K562 (cell line): ENCODE measurements around the gene SDHAF3. TPM values are rescaled to one million over a fixed set of nuclear protein-coding genes. Genes with fewer than 3 reads are reported as not detected.

Source experiments
- BACH1 ChIP-seq: fragments of 200-800 bp; sonication (Bioruptor generic); IDR thresholded peaks from 2 replicates; pipeline ENCODE4 v1.6.1; 2016; ENCODE audit warnings: missing genetic modification characterization, missing compliant biosample characterization
- BDP1 ChIP-seq: IDR thresholded peaks from 3 replicates; pipeline ENCODE4 v1.6.1; 2011; ENCODE audit not compliant: insufficient read length, insufficient read depth
- C11orf30 ChIP-seq: fragments of 450-650 bp; IDR thresholded peaks from 2 replicates; pipeline ENCODE4 v1.6.1; 2016; ENCODE audit warnings: low read depth, mild to moderate bottlenecking
- GMEB1 ChIP-seq: fragments of 250-450 bp; sonication (Bioruptor Pico); IDR thresholded peaks from 2 replicates; pipeline ENCODE4 v1.4.0; 2020; ENCODE audit warnings: mild to moderate bottlenecking
- HIVEP1 ChIP-seq: fragments of 250-450 bp; sonication (Bioruptor Pico); IDR thresholded peaks from 2 replicates; pipeline ENCODE4 v1.4.0; 2020; ENCODE audit warnings: mild to moderate bottlenecking
- MLX ChIP-seq, 2 experiments: fragments of 450-650 bp in 1 of 2; sonication (generic) in 1 of 2; formaldehyde crosslinking; conservative IDR thresholded peaks; 2 replicates each; pipeline versions ENCODE4 v1.4.0 to v1.8.1; 2020 to 2022; ENCODE audit warnings: mild to moderate bottlenecking in 1 of 2, missing genetic modification reagents in 1 of 2
- NR2C1 ChIP-seq, 2 experiments: fragments of 450-650 bp; IDR thresholded peaks; 2 replicates each; pipeline ENCODE4 v1.6.1; 2017; ENCODE audit warnings: mild to moderate bottlenecking in 2 of 2, antibody characterized with exemption in 1 of 2, inconsistent platforms in 1 of 2, missing compliant biosample characterization in 1 of 2, missing genetic modification characterization in 1 of 2
- RUNX1 ChIP-seq: sonication (generic); IDR thresholded peaks from 2 replicates; pipeline ENCODE4 v1.6.1; 2016; ENCODE audit warnings: antibody characterized with exemption, low read depth
- TAF15 ChIP-seq: fragments of 200-400 bp; formaldehyde crosslinking; IDR thresholded peaks from 2 replicates; pipeline ENCODE4 v1.6.1; 2017; ENCODE audit warnings: mild to moderate bottlenecking, low read depth, low read length, moderate library complexity
- ZNF175 ChIP-seq: fragments of 200-800 bp; sonication (Bioruptor generic); IDR thresholded peaks from 2 replicates; pipeline ENCODE4 v1.6.1; 2016; ENCODE audit warnings: low read depth, mild to moderate bottlenecking, missing genetic modification characterization, missing compliant biosample characterization
- ZNF217 ChIP-seq: sonication (generic); formaldehyde crosslinking; IDR thresholded peaks from 2 replicates; pipeline ENCODE4 v1.8.0; 2022; ENCODE audit warnings: mild to moderate bottlenecking, missing genetic modification reagents
- ZNF239 ChIP-seq: fragments of 250-450 bp; sonication (Bioruptor Pico); IDR thresholded peaks from 2 replicates; pipeline ENCODE4 v1.4.0; 2020; ENCODE audit warnings: mild to moderate bottlenecking
- ZNF639 ChIP-seq, 2 experiments: fragments of 200-800 bp in 1 of 2; sonication (Bioruptor generic) in 1 of 2; sonication (generic) in 1 of 2; formaldehyde crosslinking in 1 of 2; IDR thresholded peaks in 1 of 2; conservative IDR thresholded peaks in 1 of 2; 2 replicates each; pipeline versions ENCODE4 v1.5.0 to v1.6.1; 2016 to 2020; ENCODE audit warnings: missing compliant biosample characterization in 1 of 2, missing genetic modification characterization in 1 of 2, missing genetic modification reagents in 1 of 2
- polyA plus RNA-seq, 8 experiments: library from polyadenylated mRNA; depleted of rRNA in 4 of 8; stranded (reverse) in 5 of 8; unstranded in 3 of 8; fragments of >200 nt; fragmentation: Nextera tagmentation in 2 of 8; fragmentation: Illumina TruSeq in 1 of 8; extraction: Ambion mirVana in 2 of 8; extraction: Trizol in 1 of 8; gene quantifications; 2 replicates each; pipeline versions ENCODE4 v1.2.1 to v1.2.3, GENCODE V29; 2011 to 2014; ENCODE audit warnings: inconsistent platforms in 1 of 8, missing spikeins in 1 of 8
- total RNA-seq, 7 experiments: library from RNA; depleted of rRNA in 6 of 7; stranded (reverse); fragments of >200 nt in 6 of 7; fragmentation: Illumina TruSeq in 2 of 7; extraction: Trizol in 2 of 7; gene quantifications; 2 replicates each; pipeline versions ENCODE4 v1.2.1 to v1.2.3, GENCODE V29; 2011 to 2021; ENCODE audit warnings: low replicate concordance in 1 of 7
- TF ChIP-seq, protein P1 (sequence below): fragments of 250-450 bp; sonication (Bioruptor Pico); IDR thresholded peaks from 2 replicates; pipeline ENCODE4 v1.4.0; 2020
- TF ChIP-seq, protein P2 (sequence below), 2 experiments: fragments of 450-650 bp; IDR thresholded peaks; 2 replicates each; pipeline ENCODE4 v1.6.1; 2016
- TF ChIP-seq, protein P3 (sequence below), 2 experiments: fragments of 450-650 bp; conservative IDR thresholded peaks; 2 replicates each; pipeline ENCODE4 v1.6.1; 2017; ENCODE audit warnings: mild to moderate bottlenecking in 2 of 2, moderate library complexity in 2 of 2

The SDHAF3 gene
- total and polyA plus RNA-seq, 9 of the 15 experiments (the other 6 are each of a cell fraction or from before 2014, with no cell fraction given): 51.5 to 403 (median 145) TPM

DNA sequence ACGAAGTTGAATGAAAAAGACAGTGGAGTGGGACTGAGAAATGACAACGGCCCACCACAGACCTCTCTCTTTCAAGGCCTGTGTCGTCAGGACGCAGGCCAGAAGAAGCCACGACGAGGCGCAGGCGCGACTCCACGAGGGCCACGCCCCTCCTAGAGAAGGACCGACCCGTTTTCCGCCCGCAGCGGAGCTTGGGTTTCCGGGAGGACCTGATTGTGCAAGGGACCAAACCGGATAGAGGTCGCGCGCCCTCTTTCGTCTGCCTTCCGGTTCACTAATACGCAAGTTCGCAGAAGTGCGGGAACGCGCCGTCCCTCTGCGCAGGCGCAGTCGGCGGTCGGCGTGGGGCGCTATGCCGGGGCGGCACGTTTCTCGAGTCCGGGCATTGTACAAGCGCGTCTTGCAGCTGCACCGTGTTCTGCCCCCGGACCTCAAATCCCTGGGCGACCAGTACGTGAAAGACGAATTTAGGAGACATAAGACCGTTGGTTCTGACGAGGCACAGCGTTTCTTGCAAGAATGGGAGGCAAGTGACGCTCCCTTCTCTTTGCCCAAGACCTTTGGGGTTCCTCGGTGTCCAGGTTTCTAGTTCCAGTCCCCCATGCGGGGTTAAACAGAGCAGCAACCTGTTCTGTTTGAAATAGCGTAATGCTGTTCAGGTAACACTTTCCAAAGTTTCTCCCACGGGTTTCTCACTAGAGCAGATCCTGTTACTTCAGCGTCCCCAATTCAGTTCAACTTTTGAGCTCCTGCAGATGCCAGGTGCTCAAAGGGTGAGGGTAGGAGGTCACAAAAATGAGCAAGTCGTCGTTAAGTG, at the start of gene SDHAF3 (continued):
- TF ChIP-seq ZNF639 (CRISPR knock-in tag; conservative IDR thresholded peaks at IDR 0.05 in 1 of 2, IDR thresholded peaks at IDR 0.05 in 1 of 2) (peak in 1 of 2 experiments; percentile 93; a peak in 2 of 4 replicates), BACH1 (tag) (no peak), RUNX1 (peak; percentile 65; the same call in 1 of the 2 replicates), TAF15 (no peak), C11orf30 (peak; percentile 94), ZNF217 (no peak), HIVEP1 (CRISPR knock-in tag) (no peak), NR2C1 (IDR thresholded peaks at IDR 0.05) (peak; percentile 85), NR2C1 (tag; IDR thresholded peaks at IDR 0.05) (peak; percentile 89), ZNF175 (peak; percentile 47; the same call in 1 of the 2 replicates), BDP1 (no peak), GMEB1 (peak; percentile 83), ZNF239 (CRISPR knock-in tag) (no peak), MLX (CRISPR knock-in tag; conservative IDR thresholded peaks at IDR 0.05) (no peak)
- TF ChIP-seq, protein P1, sequence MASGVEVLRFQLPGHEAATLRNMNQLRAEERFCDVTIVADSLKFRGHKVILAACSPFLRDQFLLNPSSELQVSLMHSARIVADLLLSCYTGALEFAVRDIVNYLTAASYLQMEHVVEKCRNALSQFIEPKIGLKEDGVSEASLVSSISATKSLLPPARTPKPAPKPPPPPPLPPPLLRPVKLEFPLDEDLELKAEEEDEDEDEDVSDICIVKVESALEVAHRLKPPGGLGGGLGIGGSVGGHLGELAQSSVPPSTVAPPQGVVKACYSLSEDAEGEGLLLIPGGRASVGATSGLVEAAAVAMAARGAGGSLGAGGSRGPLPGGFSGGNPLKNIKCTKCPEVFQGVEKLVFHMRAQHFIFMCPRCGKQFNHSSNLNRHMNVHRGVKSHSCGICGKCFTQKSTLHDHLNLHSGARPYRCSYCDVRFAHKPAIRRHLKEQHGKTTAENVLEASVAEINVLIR: peak; percentile 68
- TF ChIP-seq, protein P2, sequence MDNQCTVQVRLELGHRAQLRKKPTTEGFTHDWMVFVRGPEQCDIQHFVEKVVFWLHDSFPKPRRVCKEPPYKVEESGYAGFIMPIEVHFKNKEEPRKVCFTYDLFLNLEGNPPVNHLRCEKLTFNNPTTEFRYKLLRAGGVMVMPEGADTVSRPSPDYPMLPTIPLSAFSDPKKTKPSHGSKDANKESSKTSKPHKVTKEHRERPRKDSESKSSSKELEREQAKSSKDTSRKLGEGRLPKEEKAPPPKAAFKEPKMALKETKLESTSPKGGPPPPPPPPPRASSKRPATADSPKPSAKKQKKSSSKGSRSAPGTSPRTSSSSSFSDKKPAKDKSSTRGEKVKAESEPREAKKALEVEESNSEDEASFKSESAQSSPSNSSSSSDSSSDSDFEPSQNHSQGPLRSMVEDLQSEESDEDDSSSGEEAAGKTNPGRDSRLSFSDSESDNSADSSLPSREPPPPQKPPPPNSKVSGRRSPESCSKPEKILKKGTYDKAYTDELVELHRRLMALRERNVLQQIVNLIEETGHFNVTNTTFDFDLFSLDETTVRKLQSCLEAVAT (IDR thresholded peaks at IDR 0.05): peak; percentile 66 to 91
- TF ChIP-seq, protein P3, sequence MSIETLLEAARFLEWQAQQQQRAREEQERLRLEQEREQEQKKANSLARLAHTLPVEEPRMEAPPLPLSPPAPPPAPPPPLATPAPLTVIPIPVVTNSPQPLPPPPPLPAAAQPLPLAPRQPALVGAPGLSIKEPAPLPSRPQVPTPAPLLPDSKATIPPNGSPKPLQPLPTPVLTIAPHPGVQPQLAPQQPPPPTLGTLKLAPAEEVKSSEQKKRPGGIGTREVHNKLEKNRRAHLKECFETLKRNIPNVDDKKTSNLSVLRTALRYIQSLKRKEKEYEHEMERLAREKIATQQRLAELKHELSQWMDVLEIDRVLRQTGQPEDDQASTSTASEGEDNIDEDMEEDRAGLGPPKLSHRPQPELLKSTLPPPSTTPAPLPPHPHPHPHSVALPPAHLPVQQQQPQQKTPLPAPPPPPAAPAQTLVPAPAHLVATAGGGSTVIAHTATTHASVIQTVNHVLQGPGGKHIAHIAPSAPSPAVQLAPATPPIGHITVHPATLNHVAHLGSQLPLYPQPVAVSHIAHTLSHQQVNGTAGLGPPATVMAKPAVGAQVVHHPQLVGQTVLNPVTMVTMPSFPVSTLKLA (conservative IDR thresholded peaks at IDR 0.05): peak; percentile 85 to 94
